GM06990 (cell line): ENCODE data around the gene LCE2D.
"Not testable (repeated sequence)": the region's sequence is repeated elsewhere in the genome, so short reads cannot be mapped to it uniquely, and the experiment has no call there.

ENCODE experiments used
- DNase-seq: peaks from one replicate; pipeline ENCODE4 v3.0.0-alpha.2; 2011; ENCODE audit not compliant: insufficient read length; ENCODE audit errors: extremely low read depth
- H3K27me3 ChIP-seq: replicated peaks from 2 replicates; pipeline ENCODE4 v1.6.0; 2011; ENCODE audit warnings: low read length; ENCODE audit not compliant: control insufficient read depth, insufficient read depth
- H3K36me3 ChIP-seq: 2 replicates; pipeline ENCODE4 v1.5.1; 2011; ENCODE audit warnings: low read length; ENCODE audit not compliant: control insufficient read depth, insufficient read depth
- H3K4me3 ChIP-seq: replicated peaks from 2 replicates; pipeline ENCODE4 v1.5.1; 2011; ENCODE audit warnings: low read depth, mild to moderate bottlenecking, control low read depth, low read length
- TF ChIP-seq, protein P1 (sequence below): IDR thresholded peaks from 2 replicates; pipeline ENCODE4 v1.5.1; 2011; ENCODE audit warnings: low read length, control low read depth, mild to moderate bottlenecking, inconsistent platforms; ENCODE audit not compliant: insufficient read depth, poor library complexity, severe bottlenecking

The LCE2D gene

DNA sequence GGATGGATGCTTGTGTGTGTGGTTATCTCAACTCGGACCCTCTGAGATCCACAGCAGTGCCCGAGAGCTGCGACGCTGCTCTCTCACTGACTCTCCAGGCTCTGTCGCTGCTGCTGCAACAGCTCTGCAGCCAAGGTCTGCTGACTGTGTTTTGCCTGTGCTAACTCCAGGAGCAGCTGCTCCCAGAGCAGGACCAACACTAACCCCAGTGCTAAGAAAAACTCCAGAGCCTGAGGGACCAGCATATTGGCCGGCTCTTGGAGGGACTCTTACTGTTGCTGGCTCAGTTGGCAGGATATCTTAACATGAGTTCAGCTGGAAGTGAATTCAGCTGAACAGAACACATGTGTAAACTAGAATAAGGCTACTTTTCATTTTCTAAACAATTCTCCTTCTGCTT lies 16.3 kb downstream of the LCE2D start:
- DNase-seq, result no peak
- H3K27me3 ChIP-seq, result no peaks in the 10 kb centered on the region
- TF ChIP-seq, protein P1, sequence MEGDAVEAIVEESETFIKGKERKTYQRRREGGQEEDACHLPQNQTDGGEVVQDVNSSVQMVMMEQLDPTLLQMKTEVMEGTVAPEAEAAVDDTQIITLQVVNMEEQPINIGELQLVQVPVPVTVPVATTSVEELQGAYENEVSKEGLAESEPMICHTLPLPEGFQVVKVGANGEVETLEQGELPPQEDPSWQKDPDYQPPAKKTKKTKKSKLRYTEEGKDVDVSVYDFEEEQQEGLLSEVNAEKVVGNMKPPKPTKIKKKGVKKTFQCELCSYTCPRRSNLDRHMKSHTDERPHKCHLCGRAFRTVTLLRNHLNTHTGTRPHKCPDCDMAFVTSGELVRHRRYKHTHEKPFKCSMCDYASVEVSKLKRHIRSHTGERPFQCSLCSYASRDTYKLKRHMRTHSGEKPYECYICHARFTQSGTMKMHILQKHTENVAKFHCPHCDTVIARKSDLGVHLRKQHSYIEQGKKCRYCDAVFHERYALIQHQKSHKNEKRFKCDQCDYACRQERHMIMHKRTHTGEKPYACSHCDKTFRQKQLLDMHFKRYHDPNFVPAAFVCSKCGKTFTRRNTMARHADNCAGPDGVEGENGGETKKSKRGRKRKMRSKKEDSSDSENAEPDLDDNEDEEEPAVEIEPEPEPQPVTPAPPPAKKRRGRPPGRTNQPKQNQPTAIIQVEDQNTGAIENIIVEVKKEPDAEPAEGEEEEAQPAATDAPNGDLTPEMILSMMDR, result no peak
- no peak overlapping the region for H3K4me3 ChIP-seq
- no peaks in the 10 kb centered on the region for H3K36me3 ChIP-seq

DNA sequence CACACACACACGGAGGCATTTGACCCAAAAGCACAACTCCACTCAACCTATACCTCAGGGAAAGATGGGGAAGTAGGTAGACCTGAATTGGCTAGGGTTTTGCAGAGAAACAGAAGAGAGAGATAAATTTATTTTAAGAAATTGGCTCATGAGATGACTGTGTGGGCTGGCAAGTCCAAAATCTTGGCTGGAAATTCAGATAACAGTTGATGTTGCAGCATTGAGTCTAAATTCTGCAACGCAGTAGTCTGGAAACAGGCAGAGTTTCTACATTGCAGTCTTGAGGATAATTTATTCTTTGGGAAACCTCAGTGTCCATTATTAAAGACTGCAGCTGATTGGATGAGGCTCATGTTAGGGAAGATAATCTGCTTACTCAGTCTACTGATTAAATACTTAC lies 18.4 kb downstream of the LCE2D start:
- TF ChIP-seq, protein P1, result no peak
- Histone ChIP-seq H3K27me3 (no peaks in the 10 kb centered on the region), H3K4me3 (no peak overlapping the region), H3K36me3 (no peaks in the 10 kb centered on the region)
- no peak for DNase-seq

DNA sequence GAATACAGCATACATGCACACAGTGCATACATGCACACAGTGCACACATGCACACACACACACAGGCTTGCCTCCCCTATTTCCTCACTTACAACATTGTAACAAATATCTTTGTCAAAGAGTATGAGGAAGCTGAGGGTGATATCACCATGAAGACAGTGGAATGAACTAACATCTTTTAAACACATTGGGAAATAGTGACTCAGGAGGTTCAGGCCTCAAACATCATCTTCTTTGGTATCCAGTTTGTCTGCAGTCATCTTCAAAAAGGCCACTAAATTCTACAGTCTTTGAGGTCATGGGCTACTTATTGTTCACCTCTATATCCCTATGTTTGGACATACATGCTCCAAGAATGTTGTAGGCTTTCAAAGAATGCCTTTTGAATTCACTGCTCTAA lies 20.7 kb downstream of the LCE2D start:
- Histone ChIP-seq H3K36me3 (no peaks in the 10 kb centered on the region), H3K4me3 (no peak overlapping the region), H3K27me3 (no peaks in the 10 kb centered on the region)
- no peak for DNase-seq
- TF ChIP-seq, protein P1, result no peak

DNA sequence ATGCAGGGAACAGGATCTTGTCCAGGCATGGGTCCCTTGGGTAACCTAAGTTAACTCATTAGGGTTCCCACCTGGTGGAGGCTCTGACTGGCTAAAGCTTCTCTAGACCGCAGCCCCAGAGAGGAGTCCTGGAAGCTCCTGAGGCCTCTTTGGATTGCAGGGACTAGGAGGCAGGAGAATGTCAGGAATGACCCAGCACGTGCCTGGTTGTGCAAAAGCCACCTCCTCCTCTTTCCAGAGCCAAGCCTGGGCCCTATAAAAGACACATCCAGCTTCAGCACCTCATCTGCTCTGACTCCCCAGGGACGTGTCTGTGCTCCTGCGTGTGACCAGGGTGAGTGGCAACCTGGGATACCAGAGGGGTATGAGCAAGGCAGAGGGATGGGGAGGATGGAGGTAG lies 22.6 kb downstream of the LCE2D start, which contains the start of gene LCE2B:
Gene LCE2B, plus strand, starts transcription at position 301 of the 400 bp plus-strand sequence. CDS start 721 bp downstream, outside the sequence.
- not testable (repeated sequence) for DNase-seq, H3K4me3 ChIP-seq, H3K36me3 ChIP-seq, H3K27me3 ChIP-seq

DNA sequence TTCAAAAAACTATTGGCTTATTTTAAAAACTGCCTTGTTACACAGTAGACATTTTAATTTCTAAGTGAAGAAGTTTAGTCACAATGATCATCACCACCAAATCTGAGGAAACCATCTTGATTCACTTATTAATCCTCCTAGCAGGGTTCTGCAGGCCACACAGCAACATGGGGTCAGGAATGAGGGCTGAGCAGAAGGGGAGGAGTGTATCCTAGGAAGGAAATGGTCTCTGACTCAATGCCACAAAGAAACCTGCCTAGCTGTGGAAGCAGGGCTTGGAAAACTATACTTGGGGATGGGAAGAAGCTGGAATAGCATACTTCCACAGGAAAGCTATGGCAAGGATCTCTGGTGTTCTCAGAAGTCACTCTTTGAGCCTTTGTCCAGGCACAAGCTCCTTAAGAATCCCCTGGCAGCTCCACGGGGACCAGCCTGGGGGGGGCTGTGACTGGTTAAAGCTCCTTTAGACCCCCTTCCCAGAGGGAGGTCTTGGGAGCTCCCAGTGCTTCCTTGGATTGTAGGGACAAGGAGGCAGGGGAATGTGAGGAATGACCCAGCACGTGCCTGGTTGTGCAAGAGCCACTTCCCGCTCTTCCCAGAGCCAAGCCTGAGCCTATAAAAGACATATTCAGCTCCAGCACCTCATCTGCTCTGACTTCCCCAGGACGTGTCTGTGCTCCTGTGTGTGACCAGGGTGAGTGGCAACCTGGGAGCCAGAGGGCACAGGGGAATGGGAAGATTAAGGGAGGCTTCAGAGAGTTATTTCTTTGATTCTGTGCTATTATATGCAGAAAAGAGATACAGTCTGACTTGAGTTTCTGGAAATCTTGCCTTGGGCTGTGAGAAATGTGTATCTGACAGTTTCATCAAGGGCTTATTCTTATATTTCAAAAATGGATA lies 34.8 kb downstream of the LCE2D start, which contains the start of gene LCE2A:
Gene LCE2A, plus strand, starts transcription at position 645 of the 900 bp plus-strand sequence. CDS start 557 bp downstream, outside the sequence.
- H3K4me3 ChIP-seq, result no peak within 1 kb of the TSS
- TF ChIP-seq, protein P1, result no peak
- H3K36me3 ChIP-seq, result no peaks in the 10 kb centered on the region
- no peak for DNase-seq
- no peaks in the 10 kb centered on the region; the same call in 1 of the 2 replicates for H3K27me3 ChIP-seq

DNA sequence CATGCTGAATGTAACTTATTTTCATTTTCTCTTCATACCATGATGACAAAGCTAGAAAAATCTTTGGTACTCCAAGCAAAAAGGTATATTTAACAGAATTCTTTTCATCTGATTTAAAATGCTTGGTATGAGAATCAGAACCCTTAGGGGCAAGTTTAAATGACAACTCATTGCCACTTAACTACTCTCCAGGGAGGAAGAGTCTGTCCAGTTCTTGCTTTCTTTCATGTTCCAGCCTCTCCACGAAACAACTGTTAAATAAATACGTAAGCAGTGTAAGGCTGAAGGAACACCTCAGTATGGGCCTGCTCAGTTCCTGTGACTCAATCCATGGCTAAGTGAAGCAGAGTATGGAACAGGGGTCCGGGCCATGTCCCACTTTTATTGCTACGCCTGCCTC lies 36.6 kb downstream of the LCE2D start:
- H3K36me3 ChIP-seq, result no peaks in the 10 kb centered on the region
- DNase-seq, result no peak
- TF ChIP-seq, protein P1, result no peak
- no peaks in the 10 kb centered on the region; the same call in 1 of the 2 replicates for H3K27me3 ChIP-seq
- no peak overlapping the region for H3K4me3 ChIP-seq
